Prostate gland (tissue), 2 donors: ENCODE data around the gene CACNA2D4. TPM values are rescaled to one million over a fixed set of nuclear protein-coding genes. Genes with fewer than 3 reads are reported as not detected.

Experiments used
- DNase-seq: peaks from one replicate; pipeline ENCODE4 v3.0.0-alpha.2; 2019; ENCODE audit warnings: low spot score
- H3K27ac ChIP-seq, 2 donors: fragments of 200-600 bp; sonication (generic); 2 replicates each; pipeline ENCODE4 v1.5.1; 2017 to 2019
- H3K27me3 ChIP-seq: fragments of 200-600 bp; sonication (generic); replicated peaks from 2 replicates; pipeline ENCODE4 v1.5.1; 2019; ENCODE audit not compliant: insufficient read depth
- H3K36me3 ChIP-seq, 2 donors: fragments of 200-600 bp; sonication (generic); 1 replicate in 1 of 2; 2 replicates in 1 of 2; pipeline versions ENCODE4 v1.5.1 to v1.8.1; 2017 to 2019
- H3K4me1 ChIP-seq: fragments of 200-600 bp; sonication (generic); replicated peaks from 2 replicates; pipeline ENCODE4 v1.5.1; 2019
- H3K4me3 ChIP-seq, 2 donors: fragments of 200-600 bp; sonication (generic); 2 replicates each; pipeline ENCODE4 v1.5.1; 2017 to 2019
- H3K9me3 ChIP-seq: fragments of 200-600 bp; sonication (generic); 2 replicates; pipeline ENCODE4 v1.5.1; 2017
- CTCF ChIP-seq, 4 experiments: fragments of 200-600 bp in 2 of 4; fragments of 450-650 bp in 2 of 4; sonication (generic) in 2 of 4; IDR thresholded peaks; 1 replicate in 3 of 4; 2 replicates in 1 of 4; pipeline ENCODE4 v1.5.1; 2016 to 2019; ENCODE audit warnings: antibody characterized with exemption in 4 of 4, mild to moderate bottlenecking in 2 of 4, moderate library complexity in 2 of 4
- POLR2A ChIP-seq: fragments of 450-650 bp; IDR thresholded peaks from one replicate; pipeline ENCODE4 v1.6.1; 2016; ENCODE audit warnings: antibody characterized with exemption, mild to moderate bottlenecking
- POLR2AphosphoS5 ChIP-seq: sonication (generic); formaldehyde crosslinking; IDR thresholded peaks from one replicate; pipeline ENCODE4 v1.6.1; 2017; ENCODE audit warnings: antibody characterized with exemption
- WGBS: methylation state at CpG from one replicate; pipeline ENCODE4 v1.1.5; 2018; 5-methylcytosine and 5-hydroxymethylcytosine counted together
- intact Hi-C: fragments of 100-400 bp; cut with DNase I; formaldehyde crosslinking; loops from one replicate; pipeline ENCODE4 v1.14.2; 2022
- total RNA-seq, 2 donors: library from RNA; depleted of rRNA; stranded (reverse); fragments of >200 nt; gene quantifications; one replicate each; pipeline ENCODE4 v1.1.0, GENCODE V29; 2016

CACNA2D4 gene
- total RNA-seq, 2 donors from 2014 or later, result 1.4 to 9.4 TPM

- H3K36me3 ChIP-seq, result no peaks in the 10 kb centered on the region
- DNase-seq, result no peak
- intact Hi-C loops, result no loop called here
These were observed 79.5 kb downstream of the CACNA2D4 start for GRCh38 chr12:1838994-1839365.

GRCh38 chr12:1838205-1838993, 80.1 kb downstream of the CACNA2D4 start:
- H3K4me1 ChIP-seq, result no peaks in the 10 kb centered on the region
- TF ChIP-seq POLR2AphosphoS5 (no peak), POLR2A (no peak), CTCF (IDR thresholded peaks at IDR 0.05) (no peak)
- no peaks in the 10 kb centered on the region for H3K9me3 ChIP-seq
- peaks cover 6% of the 10 kb centered on the region for H3K27me3 ChIP-seq
- no peak for DNase-seq
- no peak overlapping the region for H3K27ac ChIP-seq
- intact Hi-C loops, result no loop called here
- no peak overlapping the region for H3K4me3 ChIP-seq
- 88% methylated on average over 25 of the region's 26 CpGs for WGBS
- H3K36me3 ChIP-seq, result no peaks in the 10 kb centered on the region

More at GRCh38 chr12:1838994-1839365, 79.5 kb downstream of the CACNA2D4 start:
- WGBS, result 89% methylated on average over 15 of the region's 15 CpGs
- H3K4me3 ChIP-seq, result no peak overlapping the region
- no peaks in the 10 kb centered on the region for H3K4me1 ChIP-seq
- no peak for TF ChIP-seq CTCF (IDR thresholded peaks at IDR 0.05)
- TF ChIP-seq POLR2AphosphoS5, result no peak
- peaks cover 6% of the 10 kb centered on the region for H3K27me3 ChIP-seq
- H3K27ac ChIP-seq, result no peak overlapping the region
- no peaks in the 10 kb centered on the region for H3K9me3 ChIP-seq

GRCh38 chr12:1837541-1838204, 80.8 kb downstream of the CACNA2D4 start:
- H3K36me3 ChIP-seq, result no peaks in the 10 kb centered on the region
- intact Hi-C loops, result no loop called here
- no peaks in the 10 kb centered on the region for H3K4me1 ChIP-seq
- 85% methylated on average over 12 of the region's 12 CpGs for WGBS
- H3K27me3 ChIP-seq, result peaks cover 6% of the 10 kb centered on the region
- TF ChIP-seq CTCF (IDR thresholded peaks at IDR 0.05) (no peak), POLR2AphosphoS5 (no peak), POLR2A (no peak)
- no peak overlapping the region for H3K4me3 ChIP-seq
- no peak for DNase-seq
- no peaks in the 10 kb centered on the region for H3K9me3 ChIP-seq
- H3K27ac ChIP-seq, result no peak overlapping the region

GRCh38 chr12:1836854-1837421, 81.5 kb downstream of the CACNA2D4 start:
- no peak overlapping the region for H3K4me3 ChIP-seq
- 27% methylated on average over 16 of the region's 22 CpGs for WGBS
- H3K4me1 ChIP-seq, result no peaks in the 10 kb centered on the region
- H3K27ac ChIP-seq, result no peak overlapping the region
- peaks cover 3% of the 10 kb centered on the region for H3K27me3 ChIP-seq
- no peak for DNase-seq
- no peaks in the 10 kb centered on the region for H3K9me3 ChIP-seq
- no peak for TF ChIP-seq CTCF (IDR thresholded peaks at IDR 0.05)
- TF ChIP-seq POLR2AphosphoS5, result no peak
- no peak for TF ChIP-seq POLR2A
- intact Hi-C loops, result no loop called here
- no peaks in the 10 kb centered on the region for H3K36me3 ChIP-seq
